ENCODE data around the gene SCN9A.

The SCN9A gene

DNA sequence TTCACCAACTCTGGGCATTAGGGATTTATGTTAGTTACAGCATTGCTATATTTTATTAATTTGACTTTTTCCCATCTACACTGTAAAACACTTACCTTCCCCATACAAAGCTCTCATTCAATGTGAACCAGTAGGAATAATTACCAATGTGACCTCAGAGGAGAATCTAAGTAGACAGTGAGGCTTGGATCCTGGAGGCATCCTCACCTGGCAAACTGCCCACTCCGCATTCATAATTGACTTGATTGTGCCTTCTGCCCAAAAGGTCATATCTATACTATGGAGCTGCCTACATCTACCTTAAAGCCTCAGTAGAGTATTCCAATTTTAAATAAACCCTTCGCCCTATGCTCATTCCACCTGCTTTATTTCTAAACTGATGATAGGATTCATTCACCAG, 202.5 kb downstream of the SCN9A start:
- no peak for DNase-seq (ENCODE audit: low read depth)

DNA sequence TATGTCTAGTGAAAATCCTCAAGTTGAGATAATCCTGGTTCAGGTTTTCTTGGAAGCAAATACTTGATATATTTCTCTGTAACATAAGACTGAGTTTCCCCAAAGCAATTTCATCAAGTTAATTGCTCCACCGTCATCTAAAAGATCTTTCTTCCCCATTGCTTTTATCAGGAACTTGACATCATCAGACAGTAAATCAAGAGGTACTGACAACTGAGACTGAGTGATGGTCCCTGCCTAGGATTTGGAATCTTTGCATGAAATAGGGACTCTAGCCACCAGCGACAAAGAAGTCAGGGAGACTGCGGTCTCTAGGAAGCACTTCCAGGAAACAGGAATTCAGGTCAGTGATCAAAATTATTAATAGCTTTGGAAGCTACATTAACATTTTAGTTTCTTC, 204.5 kb downstream of the SCN9A start:
- no peak for DNase-seq (ENCODE audit: low read depth)

DNA sequence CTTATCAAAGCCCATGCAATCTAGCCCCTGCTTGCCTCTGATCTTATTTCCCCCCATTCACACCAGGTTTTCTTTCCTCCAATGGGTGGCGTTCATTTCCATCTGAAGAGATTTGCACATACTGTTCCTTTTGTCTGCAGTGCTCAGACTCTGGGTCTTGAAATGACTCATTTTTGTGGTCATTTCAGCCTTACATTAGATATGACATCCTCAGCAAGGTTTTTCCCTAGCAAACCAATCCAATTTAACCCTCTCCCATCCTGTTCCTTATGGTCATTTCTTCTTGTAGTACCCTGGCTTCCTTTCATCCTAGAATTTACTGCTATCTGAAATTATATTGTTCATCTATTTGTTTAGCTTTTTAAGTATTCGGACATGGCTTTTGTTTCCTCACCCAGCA, 205.4 kb downstream of the SCN9A start:
- DNase-seq (ENCODE audit: low read depth): no peak

DNA sequence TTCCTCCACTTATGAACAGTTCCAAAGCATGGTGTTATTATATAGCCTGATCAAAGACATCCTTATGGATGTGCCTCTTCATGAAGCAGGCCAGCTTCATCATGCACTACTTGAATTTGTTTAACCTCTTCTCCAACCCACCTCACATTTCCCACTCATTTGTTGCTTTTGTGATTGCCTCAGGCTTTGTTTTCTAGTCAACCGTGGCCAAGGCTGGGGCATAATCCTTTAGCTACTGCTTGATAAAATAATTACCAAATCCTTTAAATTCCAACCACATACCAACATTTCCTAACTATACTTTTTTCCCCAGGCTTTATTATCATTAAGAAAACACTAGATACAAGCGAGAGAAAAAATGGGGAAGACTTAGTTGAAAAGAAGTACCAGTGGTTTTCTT, 208.3 kb downstream of the SCN9A start:
- no peak for DNase-seq (ENCODE audit: low read depth)

DNA sequence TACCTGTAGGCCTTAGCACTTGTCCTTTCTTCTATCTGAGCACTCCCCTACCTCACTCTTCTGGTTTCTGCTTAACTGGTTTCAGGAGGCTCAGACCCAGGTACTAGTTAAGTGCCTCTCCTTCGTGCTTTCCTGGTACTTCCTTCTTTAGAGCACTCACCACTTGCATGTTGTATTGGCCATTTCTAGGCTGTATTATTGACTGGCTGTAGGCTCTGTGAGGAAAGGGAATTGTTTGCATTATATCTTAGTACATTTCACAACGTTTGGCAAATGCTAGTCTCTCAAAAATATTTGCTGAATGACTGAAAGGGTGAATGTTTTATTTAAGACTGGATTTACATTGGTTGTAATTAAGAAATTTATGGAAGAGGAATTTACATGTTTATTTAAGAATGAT, 212.0 kb downstream of the SCN9A start:
- DNase-seq (ENCODE audit: low read depth): no peak

DNA sequence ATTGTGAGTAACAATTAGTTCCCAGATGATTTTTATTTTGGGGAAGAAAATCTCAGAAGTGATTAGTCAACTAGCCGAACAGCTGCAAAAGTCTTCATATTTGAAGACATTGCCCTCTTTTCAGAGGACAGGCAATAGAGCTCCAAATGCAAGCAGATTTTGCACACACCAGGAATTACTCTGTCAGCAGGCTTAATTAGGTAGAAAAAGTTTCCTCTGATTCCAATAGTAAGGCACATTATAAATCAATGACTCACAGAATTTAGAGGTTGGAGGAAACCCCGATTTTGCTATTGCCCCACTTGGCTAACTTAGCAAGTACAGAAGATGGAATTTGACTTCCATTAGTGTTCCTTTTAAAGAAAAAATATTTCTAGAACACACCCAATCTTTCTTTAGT, 217.2 kb downstream of the SCN9A start:
- DNase-seq (ENCODE audit: low read depth): no peak

DNA sequence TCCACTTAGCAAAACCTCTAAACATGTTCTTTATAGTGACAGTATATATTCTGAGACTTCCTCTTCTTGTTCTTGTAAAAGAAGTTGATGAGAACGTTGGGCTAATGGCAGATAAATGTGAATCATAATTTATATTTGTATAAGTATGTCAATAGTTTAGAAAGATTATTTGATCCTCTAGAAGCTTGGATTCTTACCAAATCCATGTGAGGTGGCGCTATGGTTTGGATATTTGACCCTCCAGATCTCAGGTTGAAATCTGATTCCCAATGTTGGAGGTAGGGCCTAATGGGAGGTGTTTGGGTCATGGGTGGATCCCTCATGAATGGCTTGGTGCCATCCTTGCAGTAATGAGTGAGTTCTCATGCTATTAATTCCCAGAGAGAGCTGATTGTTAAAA, 218.2 kb downstream of the SCN9A start:
- DNase-seq (ENCODE audit: low read depth): no peak

DNA sequence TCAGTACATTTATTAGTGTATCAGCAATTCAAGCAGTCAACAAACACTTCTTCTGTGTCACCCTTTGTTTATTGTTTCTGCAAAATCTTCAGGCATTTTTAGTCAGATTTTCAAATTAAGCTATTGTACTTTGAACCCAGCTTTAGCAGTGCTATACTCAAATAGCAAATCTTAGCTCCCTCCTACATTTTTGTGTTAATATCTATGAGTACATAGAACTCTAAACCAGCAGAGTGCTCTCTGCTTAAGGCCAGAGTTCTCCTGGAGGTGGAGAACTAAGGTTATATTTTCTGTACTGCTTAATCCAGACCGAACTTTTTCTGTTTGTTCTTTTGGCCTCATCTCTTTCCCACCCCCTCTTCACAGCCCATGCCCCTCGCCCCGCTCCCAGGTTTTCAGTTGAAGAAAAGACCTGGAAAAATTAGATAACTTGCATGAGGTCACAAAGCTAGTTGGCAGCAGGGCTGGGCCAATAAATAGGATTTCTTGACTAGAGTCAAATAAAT, 218.7 kb downstream of the SCN9A start:
- DNase-seq (ENCODE audit: low read depth): no peak

DNA sequence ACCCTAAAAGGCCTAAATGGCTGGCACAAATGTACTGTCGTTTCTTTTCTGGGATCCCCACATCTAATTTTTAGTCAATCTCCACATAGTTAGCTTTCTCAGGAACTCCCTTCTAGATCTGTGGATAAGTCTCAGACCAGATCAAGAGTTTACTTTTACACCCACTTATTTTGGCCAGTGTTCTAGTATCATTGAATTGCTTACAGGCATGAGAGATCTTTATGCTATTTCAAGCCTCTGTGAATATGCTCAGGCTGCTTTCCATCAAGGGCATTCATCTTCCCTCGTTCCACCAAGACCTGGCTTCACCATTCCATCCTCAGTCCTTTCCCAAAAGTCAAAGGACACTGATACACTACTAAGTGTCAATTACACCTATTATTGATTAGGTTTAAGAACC, 220.2 kb downstream of the SCN9A start:
- DNase-seq (ENCODE audit: low read depth): no peak

DNA sequence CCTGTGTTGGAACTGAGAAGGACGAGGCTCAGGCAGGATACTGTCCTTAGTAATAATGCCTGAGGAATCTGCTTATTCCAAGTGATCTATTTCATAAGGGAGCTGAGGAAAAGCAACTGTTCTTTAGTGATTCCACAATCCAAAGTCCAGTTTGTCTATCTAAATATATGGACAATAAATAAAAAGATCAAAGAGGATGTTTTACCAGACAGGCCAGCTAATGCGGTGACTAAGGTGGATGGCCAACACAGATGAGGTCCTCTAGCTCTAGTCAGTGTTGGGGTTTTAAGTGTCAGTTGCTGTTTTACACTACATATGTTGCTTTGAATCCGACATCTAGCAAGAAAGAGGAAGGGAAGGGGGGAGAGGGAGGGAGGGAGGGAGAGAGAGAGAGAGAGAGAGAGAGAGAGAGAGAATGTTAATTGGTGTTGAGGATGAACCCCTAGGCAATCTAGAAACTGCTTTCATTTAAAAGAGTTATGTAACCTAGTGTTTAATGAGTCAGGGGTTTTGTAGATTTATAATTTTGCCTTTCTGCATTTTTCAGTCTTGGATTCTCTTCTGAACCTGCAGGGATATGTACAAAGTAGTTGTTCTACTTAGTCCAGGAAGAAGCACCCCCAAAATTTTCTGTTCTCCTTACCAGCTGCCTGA, 220.9 kb downstream of the SCN9A start:
- DNase-seq (ENCODE audit: low read depth): no peak

DNA sequence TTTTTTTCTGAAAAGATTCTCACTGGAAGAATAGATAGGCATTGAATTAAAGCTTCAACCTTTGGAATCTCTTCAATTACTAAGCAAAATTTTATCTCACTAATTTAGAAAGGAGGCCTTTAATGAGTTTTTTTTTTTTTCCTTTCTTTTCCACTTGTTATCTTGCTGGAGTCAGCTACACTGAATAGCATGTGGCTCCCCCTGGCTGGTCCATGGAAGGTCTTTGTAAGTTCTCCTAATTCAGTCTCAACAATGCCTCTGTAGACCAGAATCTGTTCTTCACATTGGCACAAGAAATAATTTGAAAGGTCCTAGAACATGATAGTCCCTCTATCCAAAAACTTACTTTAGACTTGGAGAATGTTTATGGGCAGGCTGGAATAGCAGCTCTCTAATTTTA, 223.7 kb downstream of the SCN9A start:
- DNase-seq (ENCODE audit: low read depth): no peak

DNA sequence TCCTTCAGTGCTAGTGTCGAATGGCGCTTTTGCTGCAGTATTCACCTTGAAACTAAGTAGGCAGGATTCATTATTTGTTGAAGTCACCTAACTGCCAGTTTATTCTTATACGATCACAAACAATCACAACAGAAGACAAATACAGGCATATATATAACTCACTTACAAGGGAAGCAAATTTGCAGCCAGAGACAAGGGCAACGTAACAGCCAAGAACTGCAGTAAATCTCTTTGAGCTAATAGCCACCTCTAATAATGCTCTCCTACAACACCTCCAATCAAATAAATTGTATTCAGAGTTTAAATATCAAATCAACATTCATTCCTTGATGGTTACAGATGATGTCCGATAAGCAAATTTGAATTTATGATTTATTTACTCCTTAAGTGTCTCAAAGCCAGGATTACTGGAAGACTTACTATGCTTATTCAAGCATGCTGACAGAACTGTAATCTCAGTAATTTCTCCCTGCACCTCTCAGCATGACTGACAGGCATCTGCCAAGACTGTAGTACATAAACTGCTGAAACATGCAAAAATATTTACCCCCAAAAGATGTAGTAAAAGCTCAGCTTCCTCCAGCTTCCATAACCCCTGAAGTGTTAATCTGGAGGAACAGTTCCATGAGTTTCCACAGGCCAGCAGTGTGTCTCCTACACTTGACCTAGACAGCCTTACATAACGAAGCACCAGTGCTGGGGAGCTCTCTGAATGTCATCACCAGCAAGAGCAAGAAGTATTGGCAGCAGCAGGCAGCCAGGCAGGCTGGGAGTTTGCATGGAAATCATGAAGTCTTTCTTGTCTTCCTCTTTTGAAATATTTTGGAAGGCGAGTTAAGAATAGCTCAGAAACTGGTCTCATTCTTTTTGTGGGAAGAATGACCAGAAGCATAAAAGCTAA, 227.0 kb downstream of the SCN9A start:
- DNase-seq (ENCODE audit: low read depth): no peak

DNA sequence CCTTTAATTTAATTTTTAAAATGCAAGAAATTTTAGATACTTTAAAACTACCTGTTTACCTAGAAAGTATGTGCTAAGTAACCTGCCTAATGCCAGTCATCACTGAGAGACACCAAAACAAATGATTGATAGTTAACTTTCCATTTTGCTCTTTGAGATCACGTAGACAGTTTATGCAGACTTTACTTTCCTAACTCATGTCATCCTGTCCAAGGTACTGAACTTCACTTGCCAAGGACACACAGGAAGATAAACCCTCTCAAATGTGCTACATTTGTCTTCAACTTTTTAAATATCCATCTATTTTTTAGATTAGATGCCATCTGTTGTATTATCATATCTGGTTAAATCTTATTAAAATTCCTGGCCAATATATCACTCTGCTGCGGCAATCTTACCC, 227.9 kb downstream of the SCN9A start:
- no peak for DNase-seq (ENCODE audit: low read depth)
